Kidney (tissue), 14 donors: Measurements from ENCODE around the gene ICOS. TPM values are rescaled to one million over a fixed set of nuclear protein-coding genes. Genes with fewer than 3 reads are reported as not detected.

Experiments used
- DNase-seq, 5 donors: peaks; one replicate each; pipeline ENCODE4 v3.0.0-alpha.2; 2013 to 2020
- FAIRE-seq: peaks from 2 replicates; lab custom pipeline; 2012; peaks lifted over from hg19 to GRCh38; lab: Jason Lieb, UNC
- H3K27ac ChIP-seq, 2 donors: one replicate each; pipeline ENCODE4 v1.7.0; 2013; ENCODE audit warnings: low read depth in 2 of 2, low read length in 2 of 2, inconsistent platforms in 1 of 2
- H3K27me3 ChIP-seq: one replicate; pipeline ENCODE4 v1.7.1; 2013; ENCODE audit warnings: low read length, inconsistent platforms; ENCODE audit not compliant: control insufficient read depth, insufficient read depth
- H3K36me3 ChIP-seq, 3 donors: one replicate each; pipeline versions ENCODE4 v1.7.0 to v1.7.1; 2013; ENCODE audit warnings: low read length in 3 of 3, control low read depth in 1 of 3, inconsistent platforms in 1 of 3; ENCODE audit not compliant: insufficient read depth in 3 of 3, control insufficient read depth in 2 of 3
- H3K4me1 ChIP-seq, 3 donors: one replicate each; pipeline versions ENCODE4 v1.7.0 to v1.7.1; 2013; ENCODE audit warnings: low read length in 3 of 3, inconsistent platforms in 1 of 3, low read depth in 1 of 3; ENCODE audit not compliant: control insufficient read depth in 2 of 3, insufficient read depth in 2 of 3
- H3K4me3 ChIP-seq, 3 donors: one replicate each; pipeline versions ENCODE4 v1.7.0 to v1.8.1; 2013; ENCODE audit warnings: low read length in 3 of 3, control low read depth in 1 of 3, inconsistent platforms in 1 of 3
- H3K9ac ChIP-seq, 3 donors: one replicate each; pipeline versions ENCODE4 v1.7.0 to v1.7.1; 2013; ENCODE audit warnings: low read length in 3 of 3, control low read depth in 1 of 3, inconsistent platforms in 1 of 3
- H3K9me3 ChIP-seq, 3 donors: one replicate each; pipeline versions ENCODE4 v1.7.0 to v1.7.1; 2013; ENCODE audit warnings: low read length in 3 of 3, control low read depth in 1 of 3, inconsistent platforms in 1 of 3; ENCODE audit not compliant: control insufficient read depth in 2 of 3, insufficient read depth in 1 of 3
- CTCF ChIP-seq: IDR thresholded peaks from 3 replicates; pipeline ENCODE4 v1.5.1; 2012; ENCODE audit warnings: mild to moderate bottlenecking, moderate library complexity, borderline replicate concordance; ENCODE audit not compliant: insufficient read depth; ENCODE audit errors: extremely low read depth
- intact Hi-C: fragments of 100-400 bp; cut with DNase I; formaldehyde crosslinking; loops from one replicate; pipeline ENCODE4 v1.11.1; 2022
- polyA plus RNA-seq: library from polyadenylated mRNA; stranded (reverse); fragments of 350-450 nt; fragmentation: Illumina TruSeq; extraction: RNeasy Lipid Tissue Mini Kit (QIAGEN cat#74804); gene quantifications from one replicate; pipeline ENCODE4 v1.2.3, GENCODE V29; 2014; ENCODE audit warnings: low read depth, low replicate concordance; ENCODE audit not compliant: insufficient read depth
- total RNA-seq: library from RNA; stranded (reverse); fragmentation: NEBNext Ultra II Directional; extraction: Animal tissue kit (Norgen Biotek cat#: 25700); gene quantifications from one replicate; pipeline ENCODE4 v1.2.1, GENCODE V29; 2021
- donor health status: control.
- donor health status: control.
- donor health status: control.
- donor health status: control.
- donor health status: control.
- donor health status: DM: yes; HTN: yes; CAD: no.
- donor health status: Normal renal cell carcinoma (clear cell type).

Gene ICOS
- total and polyA plus RNA-seq, 2 donors from 2014 or later = 0.85 TPM; not detected in 1

- intact Hi-C loops = no loop called here
- Histone ChIP-seq H3K36me3 (no peaks in the 10 kb centered on the region), H3K4me1 (no peaks in the 10 kb centered on the region), H3K27ac (no peak overlapping the region), H3K9me3 (no peaks in the 10 kb centered on the region), H3K4me3 (no peak overlapping the region), H3K27me3 (no peaks in the 10 kb centered on the region), H3K9ac (no peak overlapping the region)
- DNase-seq (no peak), FAIRE-seq (no peak)
- TF ChIP-seq CTCF = no peak
These were observed 52.1 kb downstream of the ICOS start for GRCh38 chr2:203988500-203989260.

GRCh38 chr2:203989521-203989920 lies 53.0 kb downstream of the ICOS start:
- Histone ChIP-seq H3K27ac (no peak overlapping the region), H3K4me1 (no peaks in the 10 kb centered on the region), H3K36me3 (no peaks in the 10 kb centered on the region), H3K9me3 (no peaks in the 10 kb centered on the region), H3K4me3 (no peak overlapping the region), H3K27me3 (no peaks in the 10 kb centered on the region), H3K9ac (no peak overlapping the region)
- DNase-seq (no peak), FAIRE-seq (no peak)
- TF ChIP-seq CTCF = no peak
- intact Hi-C loops = no loop called here

- H3K4me1 ChIP-seq = no peaks in the 10 kb centered on the region
- DNase-seq (no peak), FAIRE-seq (no peak)
- no peak overlapping the region for H3K9ac ChIP-seq
- no peak overlapping the region for H3K27ac ChIP-seq
- H3K9me3 ChIP-seq = no peaks in the 10 kb centered on the region
- no peak overlapping the region for H3K4me3 ChIP-seq
- no peaks in the 10 kb centered on the region for H3K36me3 ChIP-seq
- no peaks in the 10 kb centered on the region for H3K27me3 ChIP-seq
- no peak for TF ChIP-seq CTCF
- intact Hi-C loops = no loop called here
These were observed 55.9 kb downstream of the ICOS start for GRCh38 chr2:203992509-203992908.

GRCh38 chr2:203993011-203993410 lies 56.4 kb downstream of the ICOS start:
- no peaks in the 10 kb centered on the region for H3K36me3 ChIP-seq
- DNase-seq (no peak), FAIRE-seq (no peak)
- no peaks in the 10 kb centered on the region for H3K4me1 ChIP-seq
- TF ChIP-seq CTCF = no peak
- no peak overlapping the region for H3K9ac ChIP-seq
- no peaks in the 10 kb centered on the region for H3K9me3 ChIP-seq
- no peak overlapping the region for H3K4me3 ChIP-seq
- H3K27ac ChIP-seq = no peak overlapping the region
- H3K27me3 ChIP-seq = no peaks in the 10 kb centered on the region
- intact Hi-C loops = no loop called here
